A549 (cell line): ENCODE measurements around the gene ARR3. TPM values are rescaled to one million over a fixed set of nuclear protein-coding genes. Genes with fewer than 3 reads are reported as not detected.
A peak's percentile ranks its signal among the peaks of the same experiment; 100 is the strongest.

Source experiments
- ATAC-seq, 2 experiments: fragments of 200-7000 bp in 1 of 2; fragments of >200 bp in 1 of 2; cut with Nextera tagmentation in 1 of 2; cut with Tn5 transposase in 1 of 2; 3 replicates each; pipeline versions ENCODE4 v1.8.0 to v1.9.1; 2018 to 2020; ENCODE audit warnings: mild to moderate bottlenecking in 1 of 2, moderate library complexity in 1 of 2
- CTCF ChIA-PET: fragments of 300-600 bp; sonication (Branson Sonifier 250); formaldehyde crosslinking; extraction: SDS; loops from one replicate; lab custom pipeline; 2021; ENCODE audit warnings: antibody characterized with exemption, inconsistent platforms; lab: Yijun Ruan, JAX
- POLR2A ChIA-PET: fragments of 350-600 bp; formaldehyde crosslinking; extraction: SDS; loops from one replicate; lab custom pipeline; 2021; ENCODE audit warnings: antibody characterized with exemption, inconsistent platforms; lab: Yijun Ruan, JAX
- DNase-seq, 2 experiments: peaks; one replicate each; pipeline versions ENCODE4 v3.0.0 to v3.0.0-alpha.2; 2011 to 2016; ENCODE audit warnings: low read depth in 1 of 2, low spot score in 1 of 2
- FAIRE-seq: peaks from 2 replicates; lab custom pipeline; 2011; peaks lifted over from hg19 to GRCh38; lab: Jason Lieb, UNC
- H3K27ac ChIP-seq, 2 experiments: fragments of >200 bp; sonication (Bioruptor Twin); formaldehyde crosslinking; 3 replicates each; pipeline ENCODE4 v1.5.1; 2016 to 2017
- H3K4me1 ChIP-seq: fragments of >200 bp; sonication (Bioruptor Twin); formaldehyde crosslinking; 3 replicates; pipeline ENCODE4 v1.6.1; 2016
- H3K4me2 ChIP-seq: fragments of >200 bp; sonication (Bioruptor Twin); formaldehyde crosslinking; 3 replicates; pipeline ENCODE4 v1.6.1; 2016
- H3K4me3 ChIP-seq: fragments of >200 bp; sonication (Bioruptor Twin); formaldehyde crosslinking; 3 replicates; pipeline ENCODE4 v1.5.1; 2016
- H3K9me3 ChIP-seq: fragments of >200 bp; sonication (Bioruptor Twin); formaldehyde crosslinking; 3 replicates; pipeline ENCODE4 v1.6.1; 2016
- CEBPB ChIP-seq, 2 experiments: fragments of >200 bp in 1 of 2; sonication (Bioruptor Twin) in 1 of 2; formaldehyde crosslinking in 1 of 2; IDR thresholded peaks; 2 replicates each; pipeline ENCODE4 v1.6.1; 2012 to 2016
- CHD2 ChIP-seq: fragments of 150-350 bp; IDR thresholded peaks from 2 replicates; pipeline ENCODE4 v1.6.1; 2014; ENCODE audit warnings: low read length; ENCODE audit not compliant: partially characterized antibody
- CHD4 ChIP-seq: fragments of 200-600 bp; sonication (generic); IDR thresholded peaks from 2 replicates; pipeline ENCODE4 v1.6.1; 2016; ENCODE audit warnings: antibody characterized with exemption, mild to moderate bottlenecking, borderline replicate concordance
- EP300 ChIP-seq, 2 experiments: fragments of >200 bp; sonication (Bioruptor Twin); formaldehyde crosslinking; IDR thresholded peaks; 2 replicates in 1 of 2; 3 replicates in 1 of 2; pipeline ENCODE4 v1.6.1; 2016 to 2017
- ESRRA ChIP-seq: fragments of 150-350 bp; IDR thresholded peaks from 2 replicates; pipeline ENCODE4 v1.6.1; 2014; ENCODE audit warnings: mild to moderate bottlenecking, low read length, borderline replicate concordance
- FOSL2 ChIP-seq, 2 experiments: fragments of 450-650 bp in 1 of 2; fragments of >200 bp in 1 of 2; sonication (Bioruptor Twin) in 1 of 2; formaldehyde crosslinking; IDR thresholded peaks; 2 replicates each; pipeline versions ENCODE4 v1.5.0 to v1.6.1; 2016 to 2020; ENCODE audit warnings: mild to moderate bottlenecking in 1 of 2, moderate library complexity in 1 of 2
- HEYL ChIP-seq: fragments of 250-450 bp; sonication (Bioruptor Pico); IDR thresholded peaks from 2 replicates; pipeline ENCODE4 v1.8.0; 2021; ENCODE audit warnings: mild to moderate bottlenecking, moderate library complexity
- HOXB13 ChIP-seq: fragments of 250-450 bp; sonication (Bioruptor Pico); IDR thresholded peaks from 2 replicates; pipeline ENCODE4 v1.5.0; 2020; ENCODE audit warnings: low read depth, mild to moderate bottlenecking, moderate library complexity
- HOXB5 ChIP-seq: fragments of 250-450 bp; sonication (Bioruptor Pico); IDR thresholded peaks from 2 replicates; pipeline ENCODE4 v1.5.0; 2020; ENCODE audit warnings: mild to moderate bottlenecking, moderate library complexity
- JUN ChIP-seq, 2 experiments: fragments of >200 bp; sonication (Bioruptor Twin); formaldehyde crosslinking; IDR thresholded peaks; 2 replicates in 1 of 2; 3 replicates in 1 of 2; pipeline ENCODE4 v1.6.1; 2016 to 2017
- JUNB ChIP-seq: fragments of >200 bp; sonication (Bioruptor Twin); formaldehyde crosslinking; IDR thresholded peaks from 2 replicates; pipeline ENCODE4 v1.6.1; 2016
- MAFK ChIP-seq: fragments of 450-650 bp; IDR thresholded peaks from 2 replicates; pipeline ENCODE4 v1.6.1; 2014; ENCODE audit not compliant: partially characterized antibody
- MYC ChIP-seq: IDR thresholded peaks from 2 replicates; pipeline ENCODE4 v1.6.1; 2012; ENCODE audit warnings: mild to moderate bottlenecking, inconsistent platforms, low read length, improper control_type of control experiment, borderline replicate concordance
- PBX3 ChIP-seq: IDR thresholded peaks from 2 replicates; pipeline ENCODE4 v1.6.1; 2012
- PHF8 ChIP-seq: fragments of 200-600 bp; sonication (generic); IDR thresholded peaks from 2 replicates; pipeline ENCODE4 v1.6.1; 2016; ENCODE audit warnings: low read depth, mild to moderate bottlenecking, antibody characterized with exemption, moderate library complexity, borderline replicate concordance
- POLR2A ChIP-seq: IDR thresholded peaks from 2 replicates; pipeline ENCODE4 v1.6.1; 2012; ENCODE audit warnings: mild to moderate bottlenecking, low read length
- POLR2AphosphoS2 ChIP-seq: conservative IDR thresholded peaks from 2 replicates; pipeline ENCODE4 v1.6.1; 2012; ENCODE audit warnings: low read length, improper control_type of control experiment, inconsistent platforms
- RAD21 ChIP-seq, 2 experiments: fragments of >200 bp in 1 of 2; sonication (Bioruptor Twin) in 1 of 2; formaldehyde crosslinking in 1 of 2; IDR thresholded peaks in 1 of 2; conservative IDR thresholded peaks in 1 of 2; 2 replicates in 1 of 2; 3 replicates in 1 of 2; pipeline ENCODE4 v1.6.1; 2012 to 2018; ENCODE audit warnings: inconsistent platforms in 1 of 2
- RARB ChIP-seq: fragments of 250-450 bp; sonication (Bioruptor Pico); IDR thresholded peaks from 2 replicates; pipeline ENCODE4 v1.8.0; 2021; ENCODE audit warnings: mild to moderate bottlenecking, moderate library complexity
- RCOR1 ChIP-seq: fragments of 150-350 bp; IDR thresholded peaks from 2 replicates; pipeline ENCODE4 v1.6.1; 2014; ENCODE audit warnings: antibody characterized with exemption, low read length, low read depth
- RNF2 ChIP-seq: fragments of 200-600 bp; sonication (generic); IDR thresholded peaks from 2 replicates; pipeline ENCODE4 v1.6.1; 2016; ENCODE audit warnings: low read depth, mild to moderate bottlenecking, antibody characterized with exemption, moderate library complexity, borderline replicate concordance
- SMC3 ChIP-seq: fragments of >200 bp; sonication (Bioruptor Twin); formaldehyde crosslinking; IDR thresholded peaks from 3 replicates; pipeline ENCODE4 v1.6.1; 2018; ENCODE audit warnings: inconsistent platforms
- TFCP2L1 ChIP-seq: fragments of 250-450 bp; sonication (Bioruptor Pico); IDR thresholded peaks from 2 replicates; pipeline ENCODE4 v1.5.0; 2021; ENCODE audit warnings: mild to moderate bottlenecking
- TP53 ChIP-seq: fragments of 250-450 bp; sonication (Bioruptor Pico); IDR thresholded peaks from 2 replicates; pipeline ENCODE4 v1.5.0; 2021; ENCODE audit warnings: mild to moderate bottlenecking, moderate library complexity
- ZFP36 ChIP-seq: fragments of 450-650 bp; IDR thresholded peaks from 2 replicates; pipeline ENCODE4 v1.6.1; 2014; ENCODE audit warnings: borderline replicate concordance; ENCODE audit not compliant: partially characterized antibody
- WGBS: methylation state at CpG from one replicate; pipeline ENCODE4 v1.1.6; 2017; ENCODE audit errors: missing lambda C conversion rate; 5-methylcytosine and 5-hydroxymethylcytosine counted together
- polyA plus RNA-seq, 4 experiments: library from polyadenylated mRNA; depleted of rRNA in 3 of 4; stranded (reverse); fragments of >200 nt; fragmentation: RNase III in 1 of 4; extraction: RNeasy Plus Mini Kit Qiagen cat#74134 plus additional on column Dnase treatment in 1 of 4; gene quantifications; 2 replicates in 3 of 4; 3 replicates in 1 of 4; pipeline ENCODE4 v1.2.3, GENCODE V29; 2011 to 2017
- TF ChIP-seq, protein P1 (sequence below): fragments of >200 bp; sonication (Bioruptor Twin); formaldehyde crosslinking; IDR thresholded peaks from 3 replicates; pipeline ENCODE4 v1.6.1; 2016
- TF ChIP-seq, protein P2 (sequence below): fragments of 450-650 bp; IDR thresholded peaks from 2 replicates; pipeline ENCODE4 v1.6.1; 2014; ENCODE audit warnings: antibody characterized with exemption
- TF ChIP-seq, protein P3 (sequence below): fragments of >200 bp; sonication (Bioruptor Twin); formaldehyde crosslinking; IDR thresholded peaks from 3 replicates; pipeline ENCODE4 v1.5.1; 2016

The ARR3 gene
- polyA plus RNA-seq, 2 of the 4 experiments (the other 2 are of a cell fraction) = not detected

GRCh38 chrX:70260104-70260503 is 8.0 kb upstream of the ARR3 start, which contains the start of gene P2RY4:
P2RY4 (minus strand) TSS chrX:70260204; CDS start chrX:70259624, 580 bp downstream.
- no peak within 1 kb of the TSS for H3K4me2 ChIP-seq
- ATAC-seq = no peak
- POLR2A ChIA-PET = no interaction called here
- TF ChIP-seq RARB (CRISPR knock-in tag) = no peak
- no peak for TF ChIP-seq CHD4
- TF ChIP-seq FOSL2 (IDR thresholded peaks at IDR 0.05) = no peak
- TF ChIP-seq FOSL2 (CRISPR knock-in tag; IDR thresholded peaks at IDR 0.05) = no peak
- no peak for TF ChIP-seq SMC3
- no peak for TF ChIP-seq POLR2AphosphoS2
- no peak for TF ChIP-seq CEBPB (IDR thresholded peaks at IDR 0.05)
- no peak for TF ChIP-seq POLR2A
- TF ChIP-seq, protein P1, sequence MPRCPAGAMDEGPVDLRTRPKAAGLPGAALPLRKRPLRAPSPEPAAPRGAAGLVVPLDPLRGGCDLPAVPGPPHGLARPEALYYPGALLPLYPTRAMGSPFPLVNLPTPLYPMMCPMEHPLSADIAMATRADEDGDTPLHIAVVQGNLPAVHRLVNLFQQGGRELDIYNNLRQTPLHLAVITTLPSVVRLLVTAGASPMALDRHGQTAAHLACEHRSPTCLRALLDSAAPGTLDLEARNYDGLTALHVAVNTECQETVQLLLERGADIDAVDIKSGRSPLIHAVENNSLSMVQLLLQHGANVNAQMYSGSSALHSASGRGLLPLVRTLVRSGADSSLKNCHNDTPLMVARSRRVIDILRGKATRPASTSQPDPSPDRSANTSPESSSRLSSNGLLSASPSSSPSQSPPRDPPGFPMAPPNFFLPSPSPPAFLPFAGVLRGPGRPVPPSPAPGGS = no peak
- no peak for TF ChIP-seq HEYL (CRISPR knock-in tag)
- no peak for TF ChIP-seq JUNB
- no peak for TF ChIP-seq ZFP36
- TF ChIP-seq ESRRA = no peak
- CTCF ChIA-PET = interaction anchor here (0.6 to 1.1 kb wide), 2 partner anchors 63 to 426 kb away, joined by 3 read pairs; no protein-coding TSS in a partner anchor
- no peak for FAIRE-seq
- no peak for DNase-seq
- H3K27ac ChIP-seq = no peak within 1 kb of the TSS
- H3K4me1 ChIP-seq = no peaks in the 10 kb centered on the region
- WGBS = 52% methylated on average over 3 of the region's 4 CpGs
- no peaks in the 10 kb centered on the region for H3K9me3 ChIP-seq
- no peak within 1 kb of the TSS for H3K4me3 ChIP-seq

- ChIA-PET POLR2A (interaction anchor here (1.1 kb wide), 1 partner anchor 129 kb away, joined by 3 read pairs; the partner anchor contains the start of gene IGBP1), CTCF (interaction anchor here (0.6 to 2.2 kb wide), 6 partner anchors 11 to 130 kb away, joined by 3 to 10 read pairs (median 4); partner anchors contain the start of gene IGBP1)
- Histone ChIP-seq H3K27ac (no peak overlapping the region), H3K4me3 (no peak overlapping the region), H3K4me1 (no peaks in the 10 kb centered on the region), H3K4me2 (no peak overlapping the region), H3K9me3 (no peaks in the 10 kb centered on the region)
- 10% methylated on average over 7 of the region's 7 CpGs for WGBS
- peak; percentile 60 to 67 for TF ChIP-seq RAD21 (conservative IDR thresholded peaks at IDR 0.05 in 1 of 2, IDR thresholded peaks at IDR 0.05 in 1 of 2)
- TF ChIP-seq CHD2 = no peak
- TF ChIP-seq RARB (CRISPR knock-in tag) = no peak
- TF ChIP-seq RNF2 = no peak
- no peak for TF ChIP-seq MYC
- no peak for TF ChIP-seq TP53 (CRISPR knock-in tag)
- TF ChIP-seq, protein P2, sequence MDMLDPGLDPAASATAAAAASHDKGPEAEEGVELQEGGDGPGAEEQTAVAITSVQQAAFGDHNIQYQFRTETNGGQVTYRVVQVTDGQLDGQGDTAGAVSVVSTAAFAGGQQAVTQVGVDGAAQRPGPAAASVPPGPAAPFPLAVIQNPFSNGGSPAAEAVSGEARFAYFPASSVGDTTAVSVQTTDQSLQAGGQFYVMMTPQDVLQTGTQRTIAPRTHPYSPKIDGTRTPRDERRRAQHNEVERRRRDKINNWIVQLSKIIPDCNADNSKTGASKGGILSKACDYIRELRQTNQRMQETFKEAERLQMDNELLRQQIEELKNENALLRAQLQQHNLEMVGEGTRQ = no peak
- TF ChIP-seq HOXB5 = no peak
- TF ChIP-seq JUN (IDR thresholded peaks at IDR 0.05) = no peak
- no peak for TF ChIP-seq CHD4
- TF ChIP-seq PBX3 = no peak
- no peak for TF ChIP-seq MAFK
- TF ChIP-seq PHF8 = no peak
- no peak for TF ChIP-seq EP300 (IDR thresholded peaks at IDR 0.05)
- TF ChIP-seq, protein P3, sequence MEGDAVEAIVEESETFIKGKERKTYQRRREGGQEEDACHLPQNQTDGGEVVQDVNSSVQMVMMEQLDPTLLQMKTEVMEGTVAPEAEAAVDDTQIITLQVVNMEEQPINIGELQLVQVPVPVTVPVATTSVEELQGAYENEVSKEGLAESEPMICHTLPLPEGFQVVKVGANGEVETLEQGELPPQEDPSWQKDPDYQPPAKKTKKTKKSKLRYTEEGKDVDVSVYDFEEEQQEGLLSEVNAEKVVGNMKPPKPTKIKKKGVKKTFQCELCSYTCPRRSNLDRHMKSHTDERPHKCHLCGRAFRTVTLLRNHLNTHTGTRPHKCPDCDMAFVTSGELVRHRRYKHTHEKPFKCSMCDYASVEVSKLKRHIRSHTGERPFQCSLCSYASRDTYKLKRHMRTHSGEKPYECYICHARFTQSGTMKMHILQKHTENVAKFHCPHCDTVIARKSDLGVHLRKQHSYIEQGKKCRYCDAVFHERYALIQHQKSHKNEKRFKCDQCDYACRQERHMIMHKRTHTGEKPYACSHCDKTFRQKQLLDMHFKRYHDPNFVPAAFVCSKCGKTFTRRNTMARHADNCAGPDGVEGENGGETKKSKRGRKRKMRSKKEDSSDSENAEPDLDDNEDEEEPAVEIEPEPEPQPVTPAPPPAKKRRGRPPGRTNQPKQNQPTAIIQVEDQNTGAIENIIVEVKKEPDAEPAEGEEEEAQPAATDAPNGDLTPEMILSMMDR = peak; percentile 42
- TF ChIP-seq SMC3 = peak; percentile 67
- TF ChIP-seq RCOR1 = no peak
- TF ChIP-seq HOXB13 (CRISPR knock-in tag) = no peak
- no peak for TF ChIP-seq TFCP2L1
- peak; percentile 91 to 96 for ATAC-seq
- FAIRE-seq = peak; percentile 91
- DNase-seq = peak; percentile 42 to 56
These were observed 5.1 kb upstream of the ARR3 start for GRCh38 chrX:70262952-70263567.
